ENCODE data around the gene STK32C. TPM values are rescaled to one million over a fixed set of nuclear protein-coding genes. Genes with fewer than 3 reads are reported as not detected.

The STK32C gene
- total RNA-seq, 6 experiments from 2014 or later, result 1.6 to 3.5 (median 2.1) TPM

GRCh38 chr10:132180736-132181135, 127.0 kb downstream of the STK32C start:
- intact Hi-C loops (cut with DNase I), result no loop called here
- DNase-seq (no peak), ATAC-seq (no peak)
- H3K9me3 ChIP-seq, result no peaks in the 10 kb centered on the region
- WGBS (ENCODE audit: insufficient coverage, low coverage, low lambda C conversion rate, missing lambda C conversion rate), result 66% methylated on average over 9 of the region's 14 CpGs
- peaks cover 0 to 7% (median 0%) of the 10 kb centered on the region in 4 donors for H3K4me1 ChIP-seq
- TF ChIP-seq, protein P1, sequence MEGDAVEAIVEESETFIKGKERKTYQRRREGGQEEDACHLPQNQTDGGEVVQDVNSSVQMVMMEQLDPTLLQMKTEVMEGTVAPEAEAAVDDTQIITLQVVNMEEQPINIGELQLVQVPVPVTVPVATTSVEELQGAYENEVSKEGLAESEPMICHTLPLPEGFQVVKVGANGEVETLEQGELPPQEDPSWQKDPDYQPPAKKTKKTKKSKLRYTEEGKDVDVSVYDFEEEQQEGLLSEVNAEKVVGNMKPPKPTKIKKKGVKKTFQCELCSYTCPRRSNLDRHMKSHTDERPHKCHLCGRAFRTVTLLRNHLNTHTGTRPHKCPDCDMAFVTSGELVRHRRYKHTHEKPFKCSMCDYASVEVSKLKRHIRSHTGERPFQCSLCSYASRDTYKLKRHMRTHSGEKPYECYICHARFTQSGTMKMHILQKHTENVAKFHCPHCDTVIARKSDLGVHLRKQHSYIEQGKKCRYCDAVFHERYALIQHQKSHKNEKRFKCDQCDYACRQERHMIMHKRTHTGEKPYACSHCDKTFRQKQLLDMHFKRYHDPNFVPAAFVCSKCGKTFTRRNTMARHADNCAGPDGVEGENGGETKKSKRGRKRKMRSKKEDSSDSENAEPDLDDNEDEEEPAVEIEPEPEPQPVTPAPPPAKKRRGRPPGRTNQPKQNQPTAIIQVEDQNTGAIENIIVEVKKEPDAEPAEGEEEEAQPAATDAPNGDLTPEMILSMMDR (IDR thresholded peaks at IDR 0.05), result no peak
- TF ChIP-seq POLR2A (IDR thresholded peaks at IDR 0.05), result no peak
- H3K27me3 ChIP-seq, result peaks cover 0 to 12% of the 10 kb centered on the region in 2 donors
- no peak overlapping the region for H3K4me3 ChIP-seq
- no peak overlapping the region for H3K27ac ChIP-seq
- H3K36me3 ChIP-seq, result no peaks in the 10 kb centered on the region

DNA sequence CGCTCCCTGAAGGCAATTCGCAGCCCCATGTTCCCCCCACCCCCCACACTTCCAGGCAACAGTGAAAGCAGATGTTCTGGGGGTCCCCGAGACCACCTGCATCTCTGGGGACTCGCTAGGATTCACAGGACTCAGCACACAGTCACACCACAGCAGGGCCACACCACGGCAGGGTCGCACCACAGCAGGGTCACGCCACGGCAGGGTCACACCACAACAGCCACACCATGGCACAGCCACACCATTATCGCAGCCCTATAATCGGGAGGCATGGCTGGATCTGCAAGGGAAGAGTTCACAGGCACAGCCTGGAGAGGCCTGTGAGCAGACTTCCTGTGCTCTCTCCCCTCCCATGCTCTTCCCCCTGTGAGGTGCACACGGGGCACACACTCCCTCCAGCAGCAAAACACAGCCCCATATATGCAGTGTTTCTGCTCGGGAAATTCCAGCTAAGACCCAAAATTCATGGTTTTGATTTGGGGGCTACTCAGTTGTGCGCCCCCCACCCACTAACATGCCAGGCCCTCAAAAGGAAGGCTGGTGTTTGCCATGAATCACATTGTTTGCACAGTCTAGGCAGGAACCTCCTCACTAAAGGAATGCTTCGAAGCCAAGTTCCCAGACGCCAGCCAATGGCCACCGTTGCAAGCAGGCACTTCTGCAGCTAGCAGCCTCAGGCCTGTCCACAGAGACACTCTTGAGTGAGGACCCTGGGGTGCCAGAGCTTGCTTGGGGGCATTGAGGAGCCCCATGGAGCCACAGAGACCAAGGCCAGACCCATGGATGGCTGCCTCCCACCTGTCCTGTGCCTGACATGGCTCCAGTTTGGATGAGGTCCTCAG, 128.0 kb downstream of the STK32C start:
- peak in 1 of 3 donors; percentile 46 for DNase-seq
- Histone ChIP-seq H3K27ac (no peak overlapping the region), H3K4me3 (no peak overlapping the region), H3K9me3 (no peaks in the 10 kb centered on the region), H3K4me1 (peaks cover 0 to 6% (median 0%) of the 10 kb centered on the region in 4 donors), H3K27me3 (peaks cover 0 to 2% of the 10 kb centered on the region in 2 donors), H3K36me3 (no peaks in the 10 kb centered on the region)
- intact Hi-C loops (cut with DNase I), result no loop called here
- no peak for ATAC-seq
- TF ChIP-seq, protein P1 (IDR thresholded peaks at IDR 0.05), result no peak
- TF ChIP-seq POLR2A (IDR thresholded peaks at IDR 0.05), result no peak
- WGBS (ENCODE audit: insufficient coverage, low coverage, low lambda C conversion rate, missing lambda C conversion rate), result no CpG with 5 or more reads among the region's 16 CpGs

GRCh38 chr10:132178672-132179545, 128.8 kb downstream of the STK32C start:
- intact Hi-C loops (cut with DNase I), result no loop called here
- H3K27me3 ChIP-seq, result no peaks in the 10 kb centered on the region
- DNase-seq (no peak), ATAC-seq (no peak)
- no peak for TF ChIP-seq POLR2A (IDR thresholded peaks at IDR 0.05)
- TF ChIP-seq, protein P1 (IDR thresholded peaks at IDR 0.05), result no peak
- WGBS (ENCODE audit: insufficient coverage, low coverage, low lambda C conversion rate, missing lambda C conversion rate), result 63% methylated on average over 9 of the region's 23 CpGs
- H3K36me3 ChIP-seq, result no peaks in the 10 kb centered on the region
- H3K4me1 ChIP-seq, result peaks cover 0 to 6% (median 0%) of the 10 kb centered on the region in 4 donors
- H3K9me3 ChIP-seq, result no peaks in the 10 kb centered on the region
- H3K4me3 ChIP-seq, result no peak overlapping the region
- no peak overlapping the region for H3K27ac ChIP-seq

DNA sequence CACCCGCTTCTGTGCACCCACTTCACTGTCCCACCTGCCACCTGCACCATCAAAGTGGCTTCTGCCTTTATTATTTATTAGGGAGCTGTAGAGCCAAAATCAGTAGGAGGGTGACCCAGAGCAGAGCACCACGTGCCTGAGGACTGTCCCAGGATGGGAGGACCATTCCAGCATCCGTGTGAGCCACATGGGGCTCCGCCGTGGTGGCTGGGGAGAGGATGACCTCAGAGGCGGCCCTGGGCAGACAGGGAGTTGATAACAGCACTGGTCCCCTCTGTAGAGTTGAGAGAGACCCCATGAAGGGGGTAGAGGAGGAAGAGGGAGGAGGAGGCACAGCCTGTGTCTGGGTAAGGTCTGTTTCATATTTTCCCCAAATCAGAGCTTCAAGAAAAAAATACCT, 129.7 kb downstream of the STK32C start:
- intact Hi-C loops (cut with DNase I), result no loop called here
- Histone ChIP-seq H3K4me1 (peaks cover 0 to 6% (median 0%) of the 10 kb centered on the region in 4 donors), H3K36me3 (no peaks in the 10 kb centered on the region), H3K27ac (no peak overlapping the region), H3K9me3 (no peaks in the 10 kb centered on the region), H3K4me3 (no peak overlapping the region), H3K27me3 (no peaks in the 10 kb centered on the region)
- WGBS (ENCODE audit: insufficient coverage, low coverage, low lambda C conversion rate, missing lambda C conversion rate), result 42% methylated on average over 6 of the region's 6 CpGs
- no peak for DNase-seq
- no peak for ATAC-seq
- TF ChIP-seq, protein P1 (IDR thresholded peaks at IDR 0.05), result no peak
- TF ChIP-seq POLR2A (IDR thresholded peaks at IDR 0.05), result no peak

All from right lobe of liver (tissue), 6 donors.